ENCODE data around the gene VPS37C.

Gene VPS37C

DNA sequence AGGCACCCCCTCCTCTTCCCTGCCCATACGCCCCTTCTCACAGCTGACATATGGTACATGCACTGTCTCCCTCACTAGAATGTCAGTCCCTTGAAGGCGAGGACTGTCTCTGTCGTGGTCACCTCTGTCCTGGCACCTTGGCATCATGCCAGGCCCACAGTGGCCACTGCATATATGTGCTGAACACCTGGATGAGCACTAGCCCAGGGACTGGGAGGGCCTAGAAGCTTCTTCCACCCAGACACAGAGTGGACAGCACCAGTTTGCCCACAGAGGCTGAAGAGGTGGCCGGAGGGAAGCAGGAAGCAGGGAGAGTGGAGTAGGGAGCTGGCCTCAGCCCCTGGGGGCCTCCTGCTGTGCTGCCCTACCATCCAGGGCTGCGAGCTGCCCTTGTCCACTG lies 28.6 kb downstream of the VPS37C start:
- no CpG with 5 or more reads among the region's 5 CpGs for WGBS (ENCODE audit: insufficient coverage, insufficient read length)
- no peak for DNase-seq (ENCODE audit: low read depth, low spot score)
- Histone ChIP-seq H3K9me3 (ENCODE audit: control insufficient read depth, insufficient read depth, low read length) (no peaks in the 10 kb centered on the region), H3K36me3 (ENCODE audit: control insufficient read depth, insufficient read depth, low read length) (no peaks in the 10 kb centered on the region; the same call in 1 of the 2 replicates), H3K27ac (ENCODE audit: low read length) (no peak overlapping the region), H3K27me3 (ENCODE audit: control insufficient read depth, insufficient read depth, low read length) (no peaks in the 10 kb centered on the region), H3K4me1 (ENCODE audit: control insufficient read depth, insufficient read depth, low read length) (peaks cover 7% of the 10 kb centered on the region; the same call in 1 of the 2 replicates), H3K4me3 (ENCODE audit: low read length) (no peak overlapping the region)

DNA sequence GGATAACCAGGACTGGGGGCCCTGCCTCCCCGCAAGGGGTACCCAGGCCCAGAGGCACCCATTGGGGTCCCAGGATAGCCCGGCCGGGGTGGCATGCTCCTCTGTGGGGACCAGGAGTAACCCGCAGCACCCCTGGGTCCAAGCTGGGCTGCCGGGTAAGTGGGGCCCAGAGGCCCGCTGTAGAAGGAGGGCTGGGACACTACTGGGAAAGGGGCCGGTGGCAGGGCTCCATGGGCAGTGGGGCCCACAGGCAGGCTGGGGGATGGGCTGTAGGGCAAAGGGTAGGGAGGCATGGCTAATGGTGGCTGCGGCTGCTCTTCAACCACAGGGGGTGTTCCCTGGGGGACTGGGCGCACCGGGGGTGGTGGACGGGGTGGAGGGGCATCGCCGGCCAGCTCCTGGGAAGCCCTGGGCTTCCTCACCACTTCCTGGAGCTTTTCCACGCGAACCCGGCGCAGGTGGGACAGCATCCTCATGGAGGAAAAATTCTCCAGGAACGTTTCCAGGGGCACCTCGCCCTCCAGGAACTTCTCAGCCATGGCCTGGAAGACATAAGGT lies 29.1 kb downstream of the VPS37C start:
- Histone ChIP-seq H3K9me3 (ENCODE audit: control insufficient read depth, insufficient read depth, low read length) (no peaks in the 10 kb centered on the region), H3K27ac (ENCODE audit: low read length) (no peak overlapping the region), H3K4me3 (ENCODE audit: low read length) (no peak overlapping the region), H3K36me3 (ENCODE audit: control insufficient read depth, insufficient read depth, low read length) (no peaks in the 10 kb centered on the region; the same call in 1 of the 2 replicates), H3K27me3 (ENCODE audit: control insufficient read depth, insufficient read depth, low read length) (no peaks in the 10 kb centered on the region), H3K4me1 (ENCODE audit: control insufficient read depth, insufficient read depth, low read length) (peaks cover 7% of the 10 kb centered on the region; the same call in 1 of the 2 replicates)
- no peak for DNase-seq (ENCODE audit: low read depth, low spot score)
- WGBS (ENCODE audit: insufficient coverage, insufficient read length), result no CpG with 5 or more reads among the region's 19 CpGs

DNA sequence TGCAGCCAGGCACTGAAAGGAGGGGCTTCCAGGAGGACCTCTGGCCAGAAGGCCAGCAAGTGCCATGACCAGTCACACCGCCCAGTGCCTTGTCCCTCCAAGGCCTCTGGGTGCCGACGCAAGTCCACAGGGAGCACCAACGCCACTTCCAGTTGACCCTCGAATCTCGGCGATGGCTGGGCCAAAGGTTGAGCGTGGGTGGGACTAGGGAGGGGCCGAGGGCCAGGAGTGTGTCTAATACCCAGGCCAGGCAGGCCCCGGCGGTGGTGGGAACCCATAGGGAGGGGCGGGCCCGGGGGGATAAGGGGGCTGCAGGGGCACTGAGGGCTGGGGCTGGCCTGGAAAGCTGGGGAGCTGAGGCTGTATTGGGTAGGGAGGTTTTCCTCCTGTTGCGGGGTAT lies 29.6 kb downstream of the VPS37C start:
- WGBS (ENCODE audit: insufficient coverage, insufficient read length), result no CpG with 5 or more reads among the region's 14 CpGs
- H3K4me1 ChIP-seq (ENCODE audit: control insufficient read depth, insufficient read depth, low read length), result peaks cover 7% of the 10 kb centered on the region; the same call in 1 of the 2 replicates

DNA sequence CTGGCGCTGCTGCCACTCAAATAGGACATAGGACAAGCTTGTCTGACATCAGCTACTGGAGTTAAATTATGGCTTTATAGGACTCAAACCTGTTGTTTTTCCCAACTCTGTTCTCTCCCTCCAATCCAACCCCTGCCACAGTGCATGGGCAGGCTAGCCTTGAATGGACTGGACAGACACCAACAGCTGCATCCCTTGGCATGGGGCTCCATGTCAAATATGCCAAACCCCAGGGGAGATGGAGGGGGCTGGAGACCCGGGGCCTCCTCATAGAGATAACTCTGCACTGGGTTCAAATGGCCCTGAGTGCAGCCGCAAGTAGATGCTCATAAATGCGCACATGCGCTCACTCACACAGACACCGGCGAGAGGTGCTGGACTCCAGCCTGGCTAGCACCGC lies 30.0 kb downstream of the VPS37C start:
- Histone ChIP-seq H3K4me1 (ENCODE audit: control insufficient read depth, insufficient read depth, low read length) (peaks cover 7% of the 10 kb centered on the region; the same call in 1 of the 2 replicates), H3K27ac (ENCODE audit: low read length) (no peak overlapping the region), H3K36me3 (ENCODE audit: control insufficient read depth, insufficient read depth, low read length) (no peaks in the 10 kb centered on the region; the same call in 1 of the 2 replicates), H3K9me3 (ENCODE audit: control insufficient read depth, insufficient read depth, low read length) (no peaks in the 10 kb centered on the region), H3K27me3 (ENCODE audit: control insufficient read depth, insufficient read depth, low read length) (no peaks in the 10 kb centered on the region), H3K4me3 (ENCODE audit: low read length) (no peak overlapping the region)
- no peak for DNase-seq (ENCODE audit: low read depth, low spot score)
- WGBS (ENCODE audit: insufficient coverage, insufficient read length), result no CpG with 5 or more reads among the region's 8 CpGs

More for the DNA sequence above, 29.6 kb downstream of the VPS37C start:
- Histone ChIP-seq H3K4me3 (ENCODE audit: low read length) (no peak overlapping the region), H3K9me3 (ENCODE audit: control insufficient read depth, insufficient read depth, low read length) (no peaks in the 10 kb centered on the region), H3K36me3 (ENCODE audit: control insufficient read depth, insufficient read depth, low read length) (no peaks in the 10 kb centered on the region; the same call in 1 of the 2 replicates), H3K27me3 (ENCODE audit: control insufficient read depth, insufficient read depth, low read length) (no peaks in the 10 kb centered on the region), H3K27ac (ENCODE audit: low read length) (no peak overlapping the region)
- no peak for DNase-seq (ENCODE audit: low read depth, low spot score)

DNA sequence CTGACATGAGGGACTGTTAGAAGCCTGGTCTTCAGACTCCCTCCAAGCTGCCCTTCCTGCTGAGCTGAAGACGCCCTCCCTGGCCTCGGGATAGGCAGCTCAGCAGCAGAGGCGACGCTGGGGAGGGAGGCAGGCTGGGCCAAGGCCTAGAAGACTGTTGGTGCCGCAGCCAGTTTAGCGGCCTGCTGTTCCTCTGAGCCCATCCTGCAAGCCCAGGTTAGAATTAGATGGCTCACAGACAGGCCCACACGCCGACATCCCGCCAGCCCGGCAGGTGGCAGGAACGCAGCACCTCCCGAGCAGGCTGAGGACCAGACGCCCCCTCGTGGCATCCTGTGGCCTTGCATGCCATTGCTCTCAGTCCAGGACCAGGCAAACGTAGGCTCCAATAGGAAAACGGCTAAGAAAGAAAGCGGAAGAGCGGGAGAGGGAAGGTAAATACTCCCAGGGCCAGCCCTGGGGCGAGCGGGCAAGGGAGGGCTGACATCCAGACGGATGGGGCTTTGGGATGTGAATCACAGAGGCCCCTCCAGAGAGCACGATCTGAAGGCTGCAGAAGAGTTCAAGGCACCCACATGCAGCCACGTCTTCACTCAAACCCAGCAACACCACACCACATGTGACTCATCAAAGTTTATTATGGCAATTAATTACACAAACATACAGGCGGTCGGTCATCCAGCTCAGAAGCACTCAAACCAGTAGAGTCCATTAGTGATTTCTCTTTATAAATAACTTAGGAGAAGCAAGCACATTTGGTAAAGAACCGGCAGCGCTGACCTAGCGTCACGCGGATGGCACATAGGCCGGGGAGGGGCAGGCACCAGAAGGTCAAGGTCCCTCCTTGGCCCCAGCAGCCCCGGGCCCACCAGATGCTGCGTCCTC lies 31.3 kb downstream of the VPS37C start:
- no peak overlapping the region for H3K4me3 ChIP-seq (ENCODE audit: low read length)
- WGBS (ENCODE audit: insufficient coverage, insufficient read length), result no CpG with 5 or more reads among the region's 33 CpGs
- peaks cover 8% of the 10 kb centered on the region; the same call in 1 of the 2 replicates for H3K4me1 ChIP-seq (ENCODE audit: control insufficient read depth, insufficient read depth, low read length)

DNA sequence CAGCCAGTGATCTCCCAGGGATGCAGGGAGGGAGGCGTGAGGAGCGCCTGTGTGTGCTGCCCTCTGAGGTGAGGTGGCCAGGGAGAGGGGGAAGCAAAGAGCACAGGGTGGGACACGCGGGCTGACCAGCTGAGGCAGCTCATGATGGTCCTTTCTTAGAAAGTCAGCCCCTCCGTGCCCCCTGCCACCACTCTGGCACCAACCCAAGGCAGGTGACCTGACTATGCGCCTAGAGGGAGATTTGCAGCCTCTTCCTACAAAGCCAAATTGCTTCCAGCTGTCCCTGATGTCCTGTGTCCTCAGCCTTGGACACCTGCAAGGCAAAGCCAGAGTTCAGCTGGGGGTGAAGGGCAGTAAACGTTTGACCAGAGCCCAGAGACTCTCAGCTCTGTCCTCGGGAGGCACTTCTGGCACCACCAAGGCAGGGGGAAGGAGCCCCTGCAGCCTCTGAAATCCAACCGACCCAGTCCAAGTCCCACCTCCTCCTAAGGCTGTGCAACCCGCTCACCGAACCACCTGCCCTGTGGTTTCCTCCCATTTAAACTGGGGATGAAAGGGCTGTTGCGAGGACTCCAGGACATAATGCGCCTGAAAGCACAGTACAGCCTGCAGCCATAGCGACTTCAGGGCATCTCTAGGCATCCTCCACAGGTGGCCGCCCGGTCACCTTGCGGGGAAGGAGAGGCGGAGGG lies 32.1 kb downstream of the VPS37C start:
- no peak overlapping the region for H3K27ac ChIP-seq (ENCODE audit: low read length)
- WGBS (ENCODE audit: insufficient coverage, insufficient read length), result no CpG with 5 or more reads among the region's 18 CpGs
- H3K4me3 ChIP-seq (ENCODE audit: low read length), result no peak overlapping the region
- DNase-seq (ENCODE audit: low read depth, low spot score), result no peak
- H3K27me3 ChIP-seq (ENCODE audit: control insufficient read depth, insufficient read depth, low read length), result no peaks in the 10 kb centered on the region
- 0 out of 2 replicates have a peak, but pooled peaks cover 4% of the 10 kb centered on the region for H3K4me1 ChIP-seq (ENCODE audit: control insufficient read depth, insufficient read depth, low read length)
- no peaks in the 10 kb centered on the region for H3K9me3 ChIP-seq (ENCODE audit: control insufficient read depth, insufficient read depth, low read length)
- H3K36me3 ChIP-seq (ENCODE audit: control insufficient read depth, insufficient read depth, low read length), result no peaks in the 10 kb centered on the region; the same call in 1 of the 2 replicates

More for the DNA sequence above, 31.3 kb downstream of the VPS37C start:
- Histone ChIP-seq H3K27ac (ENCODE audit: low read length) (no peak overlapping the region), H3K36me3 (ENCODE audit: control insufficient read depth, insufficient read depth, low read length) (no peaks in the 10 kb centered on the region; the same call in 1 of the 2 replicates), H3K9me3 (ENCODE audit: control insufficient read depth, insufficient read depth, low read length) (no peaks in the 10 kb centered on the region), H3K27me3 (ENCODE audit: control insufficient read depth, insufficient read depth, low read length) (no peaks in the 10 kb centered on the region)
- peak; percentile 90 for DNase-seq (ENCODE audit: low read depth, low spot score)

DNA sequence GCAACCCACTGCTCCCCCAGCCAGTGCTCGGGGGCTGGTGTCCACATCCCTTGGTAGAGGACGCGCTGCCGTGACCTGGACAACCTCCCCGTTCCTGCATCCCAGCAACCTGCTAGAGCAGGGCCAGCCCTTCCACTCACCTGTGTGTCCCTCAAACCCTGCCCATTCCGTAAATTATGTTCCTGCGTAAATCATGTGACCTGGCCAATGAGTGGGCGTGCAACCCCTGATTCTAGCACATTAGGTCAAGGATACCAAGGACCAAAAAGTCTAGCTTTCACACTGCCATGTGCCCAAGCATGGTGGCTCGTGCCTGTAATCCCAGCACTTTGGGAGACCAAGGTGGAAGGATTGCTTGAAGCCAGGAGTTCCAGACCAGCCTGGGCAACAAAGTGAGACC lies 33.2 kb downstream of the VPS37C start:
- WGBS (ENCODE audit: insufficient coverage, insufficient read length), result no CpG with 5 or more reads among the region's 9 CpGs
- Histone ChIP-seq H3K4me3 (ENCODE audit: low read length) (no peak overlapping the region), H3K4me1 (ENCODE audit: control insufficient read depth, insufficient read depth, low read length) (0 out of 2 replicates have a peak, but pooled peaks cover 4% of the 10 kb centered on the region), H3K36me3 (ENCODE audit: control insufficient read depth, insufficient read depth, low read length) (no peaks in the 10 kb centered on the region; the same call in 1 of the 2 replicates), H3K27ac (ENCODE audit: low read length) (no peak overlapping the region), H3K27me3 (ENCODE audit: control insufficient read depth, insufficient read depth, low read length) (no peaks in the 10 kb centered on the region), H3K9me3 (ENCODE audit: control insufficient read depth, insufficient read depth, low read length) (no peaks in the 10 kb centered on the region)
- no peak for DNase-seq (ENCODE audit: low read depth, low spot score)

DNA sequence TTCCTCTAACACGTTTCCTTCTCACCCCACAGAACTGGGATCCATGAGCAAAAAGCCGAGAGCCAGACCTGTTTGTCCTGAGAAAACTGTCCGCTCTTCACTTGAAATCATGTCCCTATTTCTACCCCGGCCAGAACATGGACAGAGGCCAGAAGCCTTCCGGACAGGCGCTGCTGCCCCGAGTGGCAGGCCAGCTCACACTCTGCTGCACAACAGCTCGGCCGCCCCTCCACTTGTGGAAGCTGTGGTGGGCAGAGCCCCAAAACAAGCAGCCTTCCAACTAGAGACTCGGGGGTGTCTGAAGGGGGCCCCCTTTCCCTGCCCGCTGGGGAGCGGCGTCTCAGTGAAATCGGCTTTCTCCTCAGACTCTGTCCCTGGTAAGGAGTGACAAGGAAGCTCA lies 35.0 kb downstream of the VPS37C start:
- WGBS (ENCODE audit: insufficient coverage, insufficient read length), result no CpG with 5 or more reads among the region's 14 CpGs
- no peaks in the 10 kb centered on the region for H3K9me3 ChIP-seq (ENCODE audit: control insufficient read depth, insufficient read depth, low read length)

DNA sequence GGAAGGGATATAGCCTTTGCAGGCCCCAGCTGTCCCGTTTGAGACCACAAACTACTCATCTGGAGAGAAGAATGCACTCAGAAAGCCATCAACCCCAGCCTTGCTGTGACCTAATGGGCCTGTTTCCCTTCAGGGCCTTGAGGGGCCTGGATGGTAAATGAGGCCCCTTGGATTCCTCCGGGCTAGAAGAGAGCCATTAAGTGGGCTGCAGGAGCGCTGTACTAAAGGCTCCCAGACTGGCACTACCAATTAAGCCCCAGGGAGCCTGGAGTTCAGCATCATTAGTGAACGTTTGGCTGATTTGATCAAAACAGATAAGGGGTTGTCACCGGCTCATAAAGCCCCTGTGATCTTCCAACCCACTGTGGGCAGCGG lies 35.9 kb downstream of the VPS37C start:
- no peak for DNase-seq (ENCODE audit: low read depth, low spot score)
- WGBS (ENCODE audit: insufficient coverage, insufficient read length), result no CpG with 5 or more reads among the region's 6 CpGs

More for the DNA sequence above, 35.0 kb downstream of the VPS37C start:
- no peak overlapping the region for H3K4me3 ChIP-seq (ENCODE audit: low read length)
- H3K36me3 ChIP-seq (ENCODE audit: control insufficient read depth, insufficient read depth, low read length), result no peaks in the 10 kb centered on the region; the same call in 1 of the 2 replicates
- no peaks in the 10 kb centered on the region for H3K27me3 ChIP-seq (ENCODE audit: control insufficient read depth, insufficient read depth, low read length)
- 0 out of 2 replicates have a peak, but pooled peaks cover 4% of the 10 kb centered on the region for H3K4me1 ChIP-seq (ENCODE audit: control insufficient read depth, insufficient read depth, low read length)
- no peak overlapping the region for H3K27ac ChIP-seq (ENCODE audit: low read length)
- no peak for DNase-seq (ENCODE audit: low read depth, low spot score)

More for the DNA sequence above, 35.9 kb downstream of the VPS37C start:
- Histone ChIP-seq H3K9me3 (ENCODE audit: control insufficient read depth, insufficient read depth, low read length) (no peaks in the 10 kb centered on the region), H3K4me1 (ENCODE audit: control insufficient read depth, insufficient read depth, low read length) (0 out of 2 replicates have a peak, but pooled peaks cover 4% of the 10 kb centered on the region), H3K27me3 (ENCODE audit: control insufficient read depth, insufficient read depth, low read length) (no peaks in the 10 kb centered on the region), H3K27ac (ENCODE audit: low read length) (no peak overlapping the region), H3K4me3 (ENCODE audit: low read length) (no peak overlapping the region), H3K36me3 (ENCODE audit: control insufficient read depth, insufficient read depth, low read length) (no peaks in the 10 kb centered on the region)

Data from iPS DF 6.9 (cell line).